Measurements from ENCODE around the gene VAMP5. TPM values are rescaled to one million over a fixed set of nuclear protein-coding genes. Genes with fewer than 3 reads are reported as not detected.
A peak's percentile ranks its signal among the peaks of the same experiment; 100 is the strongest.

Gene VAMP5
- total and polyA plus RNA-seq, 2 donors (not counting 3 experiments of a cell fraction or from before 2014, with no cell fraction given): 186 to 624 TPM

DNA sequence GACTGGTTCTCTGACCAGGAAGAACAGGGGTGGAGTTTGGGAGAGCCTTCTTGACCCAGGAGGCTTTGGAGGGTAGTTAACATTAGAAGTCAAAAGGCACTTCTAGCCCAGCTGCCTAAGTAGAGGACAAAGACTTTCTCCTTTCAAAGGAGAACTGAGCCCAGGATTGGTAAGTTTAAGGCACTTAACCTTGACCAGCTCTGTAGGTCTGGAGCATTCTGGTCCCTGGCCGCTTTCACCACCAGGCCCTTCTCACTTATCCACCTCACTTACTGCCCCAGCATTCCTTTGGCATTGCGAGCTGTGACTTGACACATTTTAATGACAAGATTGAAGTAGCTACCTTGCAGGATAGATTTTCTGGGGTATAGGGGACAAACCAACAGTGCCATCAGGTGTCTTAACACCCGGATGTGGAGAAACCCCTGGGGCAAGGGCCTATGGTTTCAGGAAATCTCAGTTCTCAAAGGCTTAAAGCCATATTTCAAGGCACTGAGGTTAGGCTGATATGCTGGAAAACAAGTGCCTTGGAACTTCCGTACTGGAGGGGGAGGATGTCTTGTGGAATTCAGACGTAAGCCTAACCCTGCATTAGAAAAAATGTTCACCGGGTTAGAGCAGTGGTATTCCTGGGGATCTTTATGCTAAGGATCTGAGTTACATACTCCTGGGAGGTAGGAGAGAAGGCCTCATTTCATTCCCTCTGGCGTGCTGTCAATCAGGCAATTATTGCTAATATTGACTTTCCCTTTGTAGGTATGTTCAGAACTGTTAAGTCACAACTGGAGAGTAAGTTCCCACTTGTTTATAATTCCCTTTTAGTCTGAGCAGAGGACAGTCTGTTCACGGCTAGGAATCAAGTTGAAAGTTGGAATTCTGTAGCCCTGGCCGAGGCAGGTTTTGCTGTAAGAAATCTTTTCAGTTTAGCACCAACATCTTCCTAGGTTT, 23.3 kb downstream of the VAMP5 start:
- POLR2A ChIA-PET: interaction anchor here (0.6 kb wide), 1 partner anchor 108 kb away, joined by 3 read pairs; no protein-coding TSS in a partner anchor
- Histone ChIP-seq H3K27ac (ENCODE audit: insufficient read depth, low read depth, low read length) (peak overlapping the region; percentile 27), H3K4me3 (replicated peaks in 1 of 3; ENCODE audit: insufficient read depth in 1 of 3, low read depth in 1 of 3, low read length in 3 of 3) (no peak overlapping the region), H2AFZ (ENCODE audit: low read depth, low read length) (no peak overlapping the region), H3K9me1 (replicated peaks; ENCODE audit: control insufficient read depth, extremely low read depth, insufficient read depth, low read length) (no peaks in the 10 kb centered on the region), H3K27me3 (ENCODE audit: control insufficient read depth in 2 of 2, insufficient read depth in 2 of 2, low read length in 2 of 2) (no peaks in the 10 kb centered on the region), H3K9me3 (replicated peaks; ENCODE audit: control insufficient read depth, insufficient read depth, low read length) (no peaks in the 10 kb centered on the region), H3K4me2 (ENCODE audit: insufficient read depth, low read length) (no peak overlapping the region), H3K79me2 (ENCODE audit: control insufficient read depth, insufficient read depth, low read length) (peaks cover 10% of the 10 kb centered on the region), H3K9ac (replicated peaks; ENCODE audit: extremely low read depth, insufficient read depth, low read length) (no peak overlapping the region), H4K20me1 (replicated peaks; ENCODE audit: control insufficient read depth, extremely low read depth, insufficient read depth, low read length) (no peaks in the 10 kb centered on the region), H3K36me3 (ENCODE audit: control insufficient read depth in 2 of 2, extremely low read depth in 1 of 2, insufficient read depth in 2 of 2, low read length in 2 of 2) (peaks cover 0 to 7% of the 10 kb centered on the region in 2 experiments), H3K4me1 (ENCODE audit: control insufficient read depth, extremely low read depth, insufficient read depth, low read length) (peaks cover 31% of the 10 kb centered on the region)
- dilution Hi-C loops (cut with MboI; ENCODE audit: extremely low pct_ligation_motif_present, low sequenced_read_pairs): no loop called here
- CTCF ChIA-PET: interaction anchor here (0.7 kb wide), 1 partner anchor 293 kb away, joined by 4 read pairs; no protein-coding TSS in a partner anchor
- no peak for FAIRE-seq
- peak; percentile 39 for DNase-seq (ENCODE audit: low read depth, low spot score)
- no peak for TF ChIP-seq FOS (IDR thresholded peaks at IDR 0.05; ENCODE audit: borderline replicate concordance, insufficient read depth, low read length)
- TF ChIP-seq GATA2 (IDR thresholded peaks at IDR 0.05; ENCODE audit: insufficient read depth, insufficient read length, low read depth, low read length): no peak
- TF ChIP-seq POLR2A (IDR thresholded peaks at IDR 0.05; ENCODE audit: low read depth, low read length): no peak
- TF ChIP-seq, protein P1, sequence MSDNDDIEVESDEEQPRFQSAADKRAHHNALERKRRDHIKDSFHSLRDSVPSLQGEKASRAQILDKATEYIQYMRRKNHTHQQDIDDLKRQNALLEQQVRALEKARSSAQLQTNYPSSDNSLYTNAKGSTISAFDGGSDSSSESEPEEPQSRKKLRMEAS (IDR thresholded peaks at IDR 0.05; ENCODE audit: insufficient read depth, insufficient read length): no peak
- TF ChIP-seq, protein P2, sequence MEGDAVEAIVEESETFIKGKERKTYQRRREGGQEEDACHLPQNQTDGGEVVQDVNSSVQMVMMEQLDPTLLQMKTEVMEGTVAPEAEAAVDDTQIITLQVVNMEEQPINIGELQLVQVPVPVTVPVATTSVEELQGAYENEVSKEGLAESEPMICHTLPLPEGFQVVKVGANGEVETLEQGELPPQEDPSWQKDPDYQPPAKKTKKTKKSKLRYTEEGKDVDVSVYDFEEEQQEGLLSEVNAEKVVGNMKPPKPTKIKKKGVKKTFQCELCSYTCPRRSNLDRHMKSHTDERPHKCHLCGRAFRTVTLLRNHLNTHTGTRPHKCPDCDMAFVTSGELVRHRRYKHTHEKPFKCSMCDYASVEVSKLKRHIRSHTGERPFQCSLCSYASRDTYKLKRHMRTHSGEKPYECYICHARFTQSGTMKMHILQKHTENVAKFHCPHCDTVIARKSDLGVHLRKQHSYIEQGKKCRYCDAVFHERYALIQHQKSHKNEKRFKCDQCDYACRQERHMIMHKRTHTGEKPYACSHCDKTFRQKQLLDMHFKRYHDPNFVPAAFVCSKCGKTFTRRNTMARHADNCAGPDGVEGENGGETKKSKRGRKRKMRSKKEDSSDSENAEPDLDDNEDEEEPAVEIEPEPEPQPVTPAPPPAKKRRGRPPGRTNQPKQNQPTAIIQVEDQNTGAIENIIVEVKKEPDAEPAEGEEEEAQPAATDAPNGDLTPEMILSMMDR (IDR thresholded peaks at IDR 0.05; ENCODE audit: extremely low read depth in 1 of 2, insufficient read depth in 1 of 2, low read depth in 1 of 2, low read length in 2 of 2): no peak
- TF ChIP-seq EZH2 (IDR thresholded peaks at IDR 0.05; ENCODE audit: borderline replicate concordance, low read depth, low read length, severe bottlenecking): no peak
- no peak for TF ChIP-seq MYC (IDR thresholded peaks at IDR 0.05; ENCODE audit: low read depth, low read length)
- TF ChIP-seq JUN (IDR thresholded peaks at IDR 0.05; ENCODE audit: borderline replicate concordance, insufficient read depth, insufficient read length, low read depth): no peak
- TF ChIP-seq POLR2AphosphoS5 (IDR thresholded peaks at IDR 0.05; ENCODE audit: insufficient read depth, low read depth, low read length): no peak
- no TSS peak for BruUV-seq (replicated peaks)
- intact Hi-C loops (cut with micrococcal nuclease): no loop called here
